ENCODE measurements around the gene NHEJ1.
A peak's percentile ranks its signal among the peaks of the same experiment; 100 is the strongest.

Gene NHEJ1

GRCh38 chr2:219059725-219060682, 100.6 kb downstream of the NHEJ1 start:
- TF ChIP-seq GATA3 (IDR thresholded peaks at IDR 0.05; ENCODE audit: low read depth, low read length) (no peak), GATA2 (IDR thresholded peaks at IDR 0.05; ENCODE audit: low read depth, low read length) (no peak)

GRCh38 chr2:219059375-219059724, 101.3 kb downstream of the NHEJ1 start:
- no peak for TF ChIP-seq GATA2 (IDR thresholded peaks at IDR 0.05; ENCODE audit: low read depth, low read length)
- no peak for TF ChIP-seq GATA3 (IDR thresholded peaks at IDR 0.05; ENCODE audit: low read depth, low read length)

GRCh38 chr2:219058541-219059374, 101.9 kb downstream of the NHEJ1 start:
- TF ChIP-seq GATA2 (IDR thresholded peaks at IDR 0.05; ENCODE audit: low read depth, low read length), result peak; percentile 84
- no peak for TF ChIP-seq GATA3 (IDR thresholded peaks at IDR 0.05; ENCODE audit: low read depth, low read length)

- TF ChIP-seq GATA3 (IDR thresholded peaks at IDR 0.05; ENCODE audit: low read depth, low read length) (no peak), GATA2 (IDR thresholded peaks at IDR 0.05; ENCODE audit: low read depth, low read length) (no peak)
These were observed 102.7 kb downstream of the NHEJ1 start for GRCh38 chr2:219057709-219058540.

GRCh38 chr2:219056896-219057708, 103.5 kb downstream of the NHEJ1 start:
- TF ChIP-seq GATA3 (IDR thresholded peaks at IDR 0.05; ENCODE audit: low read depth, low read length) (no peak), GATA2 (IDR thresholded peaks at IDR 0.05; ENCODE audit: low read depth, low read length) (no peak)

GRCh38 chr2:219056176-219056895, 104.3 kb downstream of the NHEJ1 start:
- TF ChIP-seq GATA3 (IDR thresholded peaks at IDR 0.05; ENCODE audit: low read depth, low read length) (no peak), GATA2 (IDR thresholded peaks at IDR 0.05; ENCODE audit: low read depth, low read length) (no peak)

- TF ChIP-seq GATA2 (IDR thresholded peaks at IDR 0.05; ENCODE audit: low read depth, low read length) (no peak), GATA3 (IDR thresholded peaks at IDR 0.05; ENCODE audit: low read depth, low read length) (no peak)
These were observed 105.4 kb downstream of the NHEJ1 start for GRCh38 chr2:219054956-219055903.

GRCh38 chr2:219049282-219049681, 111.3 kb downstream of the NHEJ1 start:
- no peak for TF ChIP-seq GATA3 (IDR thresholded peaks at IDR 0.05; ENCODE audit: low read depth, low read length)
- no peak for TF ChIP-seq GATA2 (IDR thresholded peaks at IDR 0.05; ENCODE audit: low read depth, low read length)

- no peak for TF ChIP-seq GATA2 (IDR thresholded peaks at IDR 0.05; ENCODE audit: low read depth, low read length)
- TF ChIP-seq GATA3 (IDR thresholded peaks at IDR 0.05; ENCODE audit: low read depth, low read length), result no peak
These were observed 114.6 kb downstream of the NHEJ1 start for GRCh38 chr2:219045937-219046550.

- no peak for TF ChIP-seq GATA2 (IDR thresholded peaks at IDR 0.05; ENCODE audit: low read depth, low read length)
- TF ChIP-seq GATA3 (IDR thresholded peaks at IDR 0.05; ENCODE audit: low read depth, low read length), result no peak
These were observed 117.9 kb downstream of the NHEJ1 start for GRCh38 chr2:219042750-219043149.

- no peak for TF ChIP-seq GATA2 (IDR thresholded peaks at IDR 0.05; ENCODE audit: low read depth, low read length)
- TF ChIP-seq GATA3 (IDR thresholded peaks at IDR 0.05; ENCODE audit: low read depth, low read length), result no peak
These were observed 118.5 kb downstream of the NHEJ1 start for GRCh38 chr2:219042157-219042556.

All from SH-SY5Y (cell line).